HG03025 (cell line): Measurements from ENCODE around the gene FAR2.
"Not testable (repeated sequence)": the region's sequence is repeated elsewhere in the genome, so short reads cannot be mapped to it uniquely, and the experiment has no call there.

Experiments
- ATAC-seq: cut with Tn5 transposase; IDR thresholded peaks from one replicate; pipeline ENCODE4 v1.9.1; 2021; ENCODE audit warnings: mild to moderate bottlenecking, moderate library complexity; ENCODE audit not compliant: unreplicated experiment, low FRiP score

Gene FAR2

DNA sequence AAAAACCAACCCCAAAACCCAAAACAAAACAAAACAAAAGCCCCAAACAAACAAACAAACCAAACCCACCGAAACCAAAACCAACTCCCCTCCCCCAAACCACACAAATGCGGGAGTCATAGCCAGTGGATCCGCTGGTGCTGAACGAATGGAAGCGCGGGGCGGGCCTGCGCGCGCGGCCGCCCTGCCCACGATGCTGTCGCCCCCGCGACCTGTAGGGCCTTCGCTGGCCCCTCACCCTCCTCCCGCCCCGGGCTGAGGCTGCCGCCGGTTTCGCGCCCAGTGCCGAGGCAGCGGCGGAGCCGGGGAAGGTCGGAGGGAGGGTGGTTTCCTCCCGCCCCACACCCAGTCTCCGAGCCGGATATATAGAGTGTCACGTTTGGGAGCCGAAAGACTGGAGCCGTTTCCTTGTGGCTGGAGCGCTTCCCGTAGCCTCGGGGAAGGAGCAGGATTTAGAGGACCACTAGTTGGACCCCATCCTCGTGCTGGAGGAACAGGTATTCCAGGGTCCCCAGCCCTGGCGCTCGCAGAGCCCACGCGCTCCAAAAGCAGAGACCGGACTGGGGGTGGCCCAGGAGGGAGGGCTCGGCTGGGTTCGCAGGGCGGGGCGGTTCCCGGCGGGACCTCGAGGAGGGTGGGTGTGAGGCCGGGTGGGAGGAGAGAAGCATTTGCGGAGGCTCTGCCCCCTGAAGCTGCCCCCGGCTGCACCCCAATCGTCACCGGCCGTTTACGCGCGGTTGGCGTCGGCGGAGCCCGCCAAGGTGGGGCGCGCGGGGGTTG lies at the start of gene FAR2:
FAR2 (plus strand) TSS at position 368 of the 780 bp plus-strand sequence. CDS start 121,172 bp downstream, outside the sequence.
- no peak for ATAC-seq

DNA sequence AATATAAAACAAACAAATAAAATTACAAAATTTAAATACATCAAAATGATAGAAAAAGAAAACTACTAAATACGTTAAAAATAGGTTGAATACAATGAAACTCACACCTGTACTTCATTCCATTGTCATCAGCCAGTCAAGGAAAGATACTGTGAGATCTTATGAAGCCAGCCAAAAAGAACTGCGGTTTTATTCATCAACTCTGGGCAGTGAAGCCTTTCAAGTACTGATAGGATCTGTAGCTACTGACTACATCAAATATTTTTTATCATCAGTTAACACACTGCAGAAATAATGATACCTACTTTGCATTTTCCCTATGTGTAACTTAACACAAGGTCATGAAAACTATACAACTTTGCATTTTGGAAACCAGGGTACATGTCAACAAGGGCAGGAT lies 46.3 kb upstream of the FAR2 start:
- ATAC-seq = no peak

DNA sequence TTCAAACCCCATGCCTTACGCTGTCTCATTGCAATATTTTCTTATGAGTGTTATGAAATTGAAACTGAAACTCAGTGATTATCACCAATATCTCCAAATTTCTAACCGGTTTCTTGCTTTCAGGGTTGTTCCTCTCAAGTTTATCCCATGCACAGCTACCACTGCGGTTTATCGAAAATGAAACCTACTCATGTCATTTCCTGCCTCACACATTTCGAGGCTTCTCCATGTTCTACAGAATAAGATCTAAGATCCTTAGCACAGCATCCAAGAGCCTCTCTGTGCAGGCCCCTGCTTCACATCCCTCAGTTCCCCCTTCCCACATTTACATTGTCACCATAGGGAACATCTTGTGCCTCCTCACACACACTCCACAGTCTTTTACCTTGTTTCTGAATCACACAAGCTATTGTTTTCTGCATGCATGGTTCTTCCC lies 45.5 kb upstream of the FAR2 start:
- peak; percentile 95 for ATAC-seq

DNA sequence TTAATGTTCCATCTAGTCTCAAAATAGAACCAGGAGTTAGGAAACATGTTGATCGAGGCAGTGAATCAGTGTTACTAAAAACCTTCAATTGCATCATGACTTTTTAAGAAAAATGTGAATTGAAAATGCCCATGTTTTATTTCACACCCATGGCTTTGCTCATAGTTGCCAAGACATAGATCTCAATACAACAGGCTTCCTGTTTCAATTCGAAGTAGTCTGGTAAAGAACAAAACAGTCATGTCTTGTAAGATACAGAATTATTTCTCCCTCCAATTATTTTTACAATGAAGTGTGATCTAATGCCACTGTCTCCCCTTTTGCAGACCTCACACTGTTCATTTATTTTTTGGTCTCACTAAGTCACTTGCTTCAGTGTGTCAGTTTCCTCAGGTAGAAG lies 44.6 kb upstream of the FAR2 start:
- no peak for ATAC-seq

DNA sequence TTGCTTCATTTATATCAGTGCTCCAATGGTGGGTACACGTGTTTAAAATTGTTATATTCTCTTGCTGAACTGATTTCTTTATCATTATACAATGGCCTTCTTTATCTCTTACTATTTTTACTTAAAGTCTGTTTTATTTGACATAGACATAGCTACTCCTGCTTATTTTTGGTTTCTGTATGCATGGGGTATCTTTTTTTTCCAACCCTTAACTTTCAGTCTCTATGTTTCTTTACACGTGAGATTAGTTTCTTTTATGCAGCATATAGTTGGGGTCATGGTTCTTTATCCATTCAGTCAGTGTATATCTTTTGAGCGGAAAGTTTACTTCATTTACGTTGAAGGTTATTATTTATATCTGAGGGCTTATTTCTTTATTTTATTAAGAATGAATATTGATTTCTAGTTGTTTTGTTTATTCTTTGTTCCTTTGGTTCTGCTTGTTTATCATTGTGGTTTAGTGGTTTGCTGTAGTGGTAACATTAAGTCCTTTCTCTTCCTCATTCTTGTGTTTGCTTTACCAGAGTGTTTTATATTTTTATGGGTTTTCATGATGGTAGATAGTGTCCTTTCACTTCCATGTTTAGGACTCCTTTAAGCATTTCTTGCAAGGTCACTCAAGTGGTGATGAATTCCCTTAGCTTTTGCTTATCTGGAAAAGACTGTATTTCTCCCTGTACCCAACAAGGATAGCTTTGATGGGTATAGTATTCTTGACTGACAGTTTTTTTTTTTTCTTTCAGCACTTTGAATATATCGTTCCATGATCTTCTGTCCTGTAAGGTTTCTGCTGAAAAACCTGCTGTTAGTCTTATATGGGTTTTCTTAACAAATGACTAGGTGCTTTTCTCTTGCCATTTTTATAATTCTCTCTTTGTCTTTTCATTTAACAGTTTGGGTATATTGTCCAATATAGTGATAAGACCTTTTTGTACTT lies 38.3 kb upstream of the FAR2 start:
- ATAC-seq = no peak

DNA sequence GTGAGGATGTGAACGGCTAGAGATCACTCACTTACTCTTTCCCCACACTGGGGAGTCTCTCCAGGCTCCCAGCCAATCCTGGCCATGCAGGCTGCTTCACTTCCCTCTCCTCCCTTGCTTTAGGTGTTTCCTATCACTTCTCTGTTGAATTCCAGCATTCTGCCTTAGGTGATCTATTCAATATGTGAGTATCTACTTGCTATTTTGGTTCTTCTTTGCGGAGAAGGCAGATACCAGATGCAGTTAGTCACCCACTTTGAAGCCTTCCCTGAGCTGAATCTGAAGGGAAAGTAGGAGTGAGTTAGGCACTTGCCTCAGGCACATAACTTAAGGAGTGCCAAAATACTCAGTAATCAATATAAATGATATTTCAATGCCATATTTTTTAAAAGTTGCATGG lies 36.0 kb upstream of the FAR2 start:
- no peak for ATAC-seq

DNA sequence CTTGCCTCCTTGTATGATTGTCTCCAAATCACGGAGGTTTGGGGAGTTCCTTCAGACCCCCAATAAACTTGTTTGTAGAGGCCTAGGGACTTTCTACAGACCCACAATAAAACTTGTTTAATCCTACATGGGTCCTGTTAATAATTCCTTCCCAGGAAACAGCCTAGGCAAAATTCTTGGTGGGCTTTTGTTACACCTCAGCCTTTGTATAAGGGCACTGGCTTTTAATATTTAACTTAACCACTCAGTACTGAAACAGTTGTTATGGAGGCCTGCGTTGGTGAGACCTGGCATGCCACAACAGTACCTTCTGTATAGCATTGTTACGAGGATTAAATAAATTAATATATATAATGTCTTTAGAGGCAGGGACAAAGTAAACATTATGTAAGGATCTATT lies 32.7 kb upstream of the FAR2 start:
- no peak for ATAC-seq

DNA sequence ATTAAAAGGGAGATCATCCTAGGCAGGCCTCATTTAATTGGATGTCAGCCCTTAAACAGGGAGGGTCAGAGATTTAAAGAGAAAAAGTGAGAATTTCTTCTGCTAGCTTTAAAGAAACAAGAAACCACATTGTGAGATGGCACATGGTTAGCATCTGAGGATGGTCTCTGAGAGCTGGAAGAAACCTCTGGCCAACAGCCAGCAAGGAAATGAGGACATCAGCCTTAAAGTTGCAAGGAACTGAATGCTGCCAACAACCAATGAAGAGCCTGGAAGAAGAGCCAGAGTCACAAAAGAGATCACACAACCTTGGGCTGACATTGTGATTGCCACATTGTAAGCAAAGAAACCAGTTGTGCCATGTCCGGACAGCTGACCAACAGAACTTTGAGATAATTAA lies 17.5 kb upstream of the FAR2 start:
- no peak for ATAC-seq

DNA sequence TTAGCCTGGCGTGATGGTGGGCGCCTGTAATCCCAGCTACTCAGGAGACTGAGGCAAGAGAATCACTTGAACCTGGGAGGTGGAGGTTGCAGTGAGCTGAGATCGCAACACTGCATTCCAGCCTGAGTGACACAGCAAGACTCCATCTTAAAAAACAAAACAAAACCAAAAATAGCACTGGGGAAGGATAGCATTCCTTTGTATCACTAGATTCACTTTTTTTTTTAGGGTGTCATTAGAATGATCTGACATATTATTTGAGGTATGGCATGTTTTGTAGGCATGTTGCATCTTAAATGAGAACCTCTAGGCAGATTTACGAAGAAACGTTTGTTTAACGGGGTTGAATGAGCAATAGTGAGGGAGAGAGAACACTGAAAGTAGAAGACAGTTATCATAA lies 16.8 kb upstream of the FAR2 start:
- ATAC-seq = no peak

DNA sequence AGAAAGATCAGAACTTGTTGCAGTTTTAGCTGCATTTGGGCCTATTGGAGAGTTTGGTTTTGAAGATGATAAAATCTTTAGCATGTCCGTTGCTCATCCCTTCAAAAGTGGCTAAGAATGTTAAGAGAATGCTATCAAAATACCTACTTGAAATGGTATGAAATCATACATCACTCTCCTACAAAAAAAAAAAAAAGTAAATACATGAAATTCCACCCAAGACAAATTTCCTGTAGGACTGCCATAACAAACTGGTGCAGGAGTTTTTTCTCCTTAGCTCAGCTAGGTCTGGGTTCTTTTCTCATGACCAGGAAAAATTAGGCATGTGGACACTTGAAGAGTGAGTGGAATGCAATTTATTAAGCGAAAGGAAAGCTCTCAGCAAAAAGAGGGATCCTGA lies 15.9 kb upstream of the FAR2 start:
- no peak for ATAC-seq

DNA sequence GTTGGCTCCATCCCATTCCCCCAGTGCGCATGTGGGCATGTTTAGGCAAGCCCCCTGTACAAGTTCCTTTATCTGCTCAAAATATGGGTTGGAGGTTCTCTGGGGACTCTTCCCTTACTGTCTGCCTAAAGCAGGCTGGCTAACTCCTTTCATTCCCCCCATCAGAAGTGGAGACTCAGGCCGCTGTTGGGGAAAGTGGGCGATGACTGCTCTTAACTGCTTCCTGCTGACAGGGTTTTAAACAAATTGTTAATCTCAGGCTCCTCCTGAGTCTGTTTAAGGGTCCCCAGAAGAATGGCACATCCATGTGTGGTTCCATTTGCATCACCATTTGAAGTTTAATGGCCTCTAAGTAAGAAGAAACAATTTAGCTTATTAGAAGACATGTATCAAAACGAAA lies 15.4 kb upstream of the FAR2 start:
- ATAC-seq = no peak

DNA sequence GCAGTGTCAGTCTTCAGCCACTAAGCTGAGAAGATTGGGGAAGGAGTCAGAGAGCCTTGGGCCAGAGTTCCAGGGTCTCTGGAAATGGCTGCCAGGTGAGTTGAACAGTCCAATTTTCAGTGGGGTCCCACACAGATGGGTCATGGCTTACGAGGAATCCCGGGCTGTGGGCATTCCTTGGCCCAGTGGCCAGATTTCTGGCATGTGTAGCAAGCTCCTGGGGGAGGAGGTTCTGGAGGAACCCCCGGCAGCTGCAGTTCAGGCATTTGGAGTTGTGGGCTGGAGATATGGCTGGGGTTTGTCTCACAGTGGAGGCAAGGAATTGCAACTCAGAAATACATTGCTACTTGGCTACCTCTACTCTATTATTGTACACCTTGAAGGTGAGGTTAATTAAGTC lies 10.8 kb upstream of the FAR2 start:
- ATAC-seq = not testable (repeated sequence)

DNA sequence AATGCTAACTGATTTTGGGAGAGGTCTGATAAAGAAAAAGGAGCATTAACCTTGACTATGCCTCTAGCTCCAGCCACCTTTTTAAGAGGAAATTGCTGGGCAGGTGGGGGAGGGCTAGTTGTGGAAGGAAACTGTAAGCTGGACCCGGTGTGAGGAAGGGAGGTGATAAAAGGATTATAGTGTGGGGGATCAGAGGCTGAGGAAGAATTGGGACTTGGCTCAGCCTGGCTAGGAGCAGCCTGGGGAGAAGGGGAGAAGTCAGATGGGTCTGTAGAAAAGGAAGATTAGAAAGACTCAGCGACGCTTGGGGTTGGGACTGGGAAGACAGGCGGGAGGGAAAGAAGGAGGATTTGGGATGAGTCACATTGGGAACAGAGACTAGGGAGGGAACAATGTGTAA lies 10.2 kb upstream of the FAR2 start:
- ATAC-seq = not testable (repeated sequence)

DNA sequence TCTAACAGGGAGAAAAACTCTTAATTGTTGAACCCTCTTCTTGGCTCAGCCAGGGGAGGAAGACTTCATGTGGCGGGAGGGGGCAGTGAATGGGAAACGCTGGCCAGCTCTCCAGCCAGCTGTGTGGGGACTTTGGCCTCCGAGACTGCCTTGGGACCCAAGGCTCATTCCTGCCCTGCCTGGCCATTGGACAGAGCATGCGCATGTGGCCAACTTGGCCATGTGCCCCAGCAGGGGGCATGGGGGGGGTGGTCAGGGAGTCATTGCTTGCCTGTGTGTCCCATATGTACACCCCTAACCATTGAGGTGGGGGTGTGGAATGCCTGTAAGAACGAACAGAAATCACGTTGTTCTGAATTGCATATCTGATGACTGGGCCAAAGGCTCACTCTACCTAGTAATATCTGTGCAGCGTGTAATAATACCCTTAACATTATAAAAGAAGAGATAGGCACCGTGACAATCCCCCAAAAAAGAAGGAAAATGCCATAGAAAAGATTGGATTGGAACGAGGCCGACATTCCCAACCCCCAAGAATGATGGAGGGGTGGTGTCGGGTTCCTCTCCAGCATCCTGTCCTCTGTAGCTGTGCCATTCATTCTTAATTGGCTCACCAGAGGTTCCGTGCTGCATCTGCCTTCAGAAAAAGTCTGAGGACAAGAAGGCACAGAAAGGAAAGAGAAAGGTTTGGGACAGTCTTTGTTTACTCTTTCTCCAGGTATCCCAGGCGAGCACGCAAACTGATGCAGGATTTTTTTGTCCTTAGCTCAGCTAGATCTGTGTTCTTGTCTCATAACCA lies 3.5 kb upstream of the FAR2 start:
- ATAC-seq = no peak

DNA sequence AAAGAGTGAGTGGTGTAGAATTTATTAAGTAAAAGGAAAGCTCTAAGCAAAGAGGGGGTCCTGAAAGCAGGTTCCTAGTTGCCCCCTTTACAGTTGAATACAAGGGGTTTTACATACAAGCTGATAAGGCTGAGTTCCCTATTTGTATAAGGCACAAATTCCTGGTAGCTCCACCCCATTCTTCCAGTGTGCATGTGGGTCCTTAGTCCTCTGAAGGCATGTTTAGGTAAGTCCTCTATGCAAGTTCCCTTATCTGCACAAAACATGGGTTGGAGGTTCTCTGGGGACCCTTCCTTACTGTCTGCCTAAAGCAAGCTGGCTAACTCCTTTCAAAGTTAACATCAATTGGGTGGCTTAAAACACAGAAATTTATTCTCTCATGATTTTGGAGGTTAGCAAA lies 2.9 kb upstream of the FAR2 start:
- ATAC-seq = no peak

DNA sequence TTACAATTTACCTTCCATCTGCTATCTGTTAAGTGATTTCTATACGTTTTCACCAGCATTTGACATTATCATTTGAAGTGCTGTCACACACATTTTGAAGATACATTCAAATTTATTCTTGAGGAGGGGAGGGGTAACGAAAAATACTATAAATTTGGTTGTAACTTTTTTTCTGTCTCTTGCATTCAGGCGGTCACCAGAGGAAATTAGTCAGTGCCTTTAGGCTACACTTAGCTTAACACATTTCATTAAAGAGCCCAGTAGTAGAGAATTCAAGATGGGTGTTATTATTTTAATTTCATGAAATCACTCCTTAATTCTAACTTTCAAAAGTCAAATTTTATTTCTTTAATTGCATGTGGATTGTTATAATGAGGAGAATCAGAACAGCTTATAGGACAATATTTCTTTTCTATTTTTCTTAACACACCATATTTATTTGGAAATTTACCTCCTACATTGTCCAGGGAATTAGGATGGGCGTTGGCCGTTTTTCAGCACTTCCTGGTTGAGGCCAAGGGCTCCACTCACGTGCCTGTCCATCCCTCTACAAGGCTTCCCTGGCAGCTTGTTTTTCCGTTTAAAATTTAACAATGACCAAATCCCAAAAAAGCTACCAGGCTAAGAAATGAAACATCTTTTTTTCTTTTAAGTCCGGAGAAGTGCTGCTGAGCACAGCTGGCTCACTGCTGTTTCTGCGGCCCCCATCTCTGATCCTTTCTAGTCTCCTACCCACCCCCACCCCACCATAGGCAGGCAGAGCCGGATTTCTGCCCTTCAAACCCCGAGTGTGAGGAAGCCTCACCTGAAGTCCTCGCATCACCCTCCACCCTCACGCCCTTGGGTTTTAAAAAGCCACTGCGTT lies 1.1 kb upstream of the FAR2 start:
- no peak for ATAC-seq

DNA sequence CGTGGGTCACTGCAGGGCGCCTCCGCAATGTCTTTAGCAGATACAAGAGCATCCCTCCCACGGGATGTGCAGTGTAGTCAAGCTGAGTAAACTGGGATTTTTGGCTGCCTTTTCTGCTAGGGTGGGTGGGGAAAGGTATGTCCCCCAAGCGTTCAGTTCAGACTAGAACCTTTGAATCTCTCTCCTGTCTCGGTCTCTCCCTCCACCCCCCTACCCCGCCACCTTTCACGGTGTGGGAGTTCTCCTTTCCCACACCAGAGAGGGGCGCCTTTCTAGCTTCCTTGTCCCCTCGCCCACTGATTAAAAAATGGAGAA lies 525 bp upstream of the FAR2 start:
- ATAC-seq = no peak

DNA sequence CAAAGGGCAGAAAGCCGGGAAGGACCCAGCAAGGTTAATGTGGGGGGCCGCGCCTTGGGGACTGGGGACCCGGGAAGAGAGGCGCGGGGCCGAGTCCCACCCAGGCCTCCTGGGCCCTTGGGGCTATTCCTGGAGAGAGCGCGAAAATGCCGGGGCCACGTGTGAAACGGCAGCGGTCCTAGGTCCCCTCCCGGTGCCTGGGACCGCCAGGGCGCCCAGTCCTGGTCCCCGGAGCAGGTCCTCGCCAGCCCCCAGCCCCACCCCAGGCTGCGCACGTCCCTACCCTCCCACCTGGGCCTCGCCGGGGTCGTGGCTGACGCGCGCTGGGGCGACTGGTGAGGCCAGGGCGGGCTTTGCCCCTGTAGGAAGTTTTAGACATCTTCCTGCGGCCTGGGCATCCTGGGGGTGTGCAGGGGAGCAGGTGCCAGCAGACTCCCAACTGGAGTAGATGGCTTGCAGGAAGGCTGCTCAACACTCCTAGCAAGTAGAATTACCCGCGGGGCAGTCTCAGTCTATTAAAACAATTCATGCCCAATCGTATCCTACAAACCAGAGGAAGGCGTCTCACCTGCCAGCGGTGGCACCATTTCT lies 708 bp downstream of the FAR2 start:
- ATAC-seq = no peak

DNA sequence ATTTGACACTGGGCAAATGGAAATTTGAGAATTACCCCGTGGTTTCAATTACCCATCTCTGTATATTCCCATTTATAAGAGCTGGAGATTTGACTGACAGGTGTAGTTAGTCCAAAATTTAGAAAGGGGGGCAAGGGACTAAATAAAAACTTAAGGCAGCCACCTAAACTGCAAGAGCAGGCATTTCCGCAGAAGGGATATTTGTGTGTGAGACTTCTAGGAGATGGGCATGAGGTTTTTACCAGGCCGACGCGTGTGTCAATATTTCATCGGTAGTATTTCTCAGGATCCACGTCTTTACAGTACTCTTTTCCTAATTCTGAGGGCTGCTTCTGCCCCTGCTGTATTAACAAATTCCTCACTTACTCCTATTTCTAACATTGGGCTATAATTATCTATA lies 1.4 kb downstream of the FAR2 start:
- ATAC-seq = no peak
